ENCODE measurements around the gene TCF3.
"Not testable (repeated sequence)": the region's sequence is repeated elsewhere in the genome, so short reads cannot be mapped to it uniquely, and the experiment has no call there.

TCF3 gene

GRCh38 chr19:1672769-1673644, 20.6 kb upstream of the TCF3 start:
- DNase-seq (ENCODE audit: low spot score) = no peak

- DNase-seq (ENCODE audit: low spot score) = peak; percentile 84
These were observed 19.8 kb upstream of the TCF3 start for GRCh38 chr19:1672038-1672768.

GRCh38 chr19:1671716-1672037, 19.3 kb upstream of the TCF3 start:
- DNase-seq (ENCODE audit: low spot score) = no peak

GRCh38 chr19:1670747-1671146, 18.3 kb upstream of the TCF3 start:
- not testable (repeated sequence) for DNase-seq (ENCODE audit: low spot score)

GRCh38 chr19:1668486-1669270, 16.3 kb upstream of the TCF3 start:
- DNase-seq (ENCODE audit: low spot score) = no peak

GRCh38 chr19:1668048-1668485, 15.7 kb upstream of the TCF3 start:
- DNase-seq (ENCODE audit: low spot score) = no peak

- no peak for DNase-seq (ENCODE audit: low spot score)
These were observed 13.2 kb upstream of the TCF3 start for GRCh38 chr19:1665565-1666047.

- DNase-seq (ENCODE audit: low spot score) = no peak
These were observed 11.4 kb upstream of the TCF3 start for GRCh38 chr19:1663852-1664251.

- not testable (repeated sequence) for DNase-seq (ENCODE audit: low spot score)
These were observed 10.8 kb upstream of the TCF3 start for GRCh38 chr19:1663227-1663626.

GRCh38 chr19:1661995-1662394, 9.6 kb upstream of the TCF3 start:
- DNase-seq (ENCODE audit: low spot score) = no peak

- no peak for DNase-seq (ENCODE audit: low spot score)
These were observed 6.6 kb upstream of the TCF3 start for GRCh38 chr19:1659084-1659427.

GRCh38 chr19:1658150-1659083, 6.0 kb upstream of the TCF3 start:
- DNase-seq (ENCODE audit: low spot score) = no peak

- no peak for DNase-seq (ENCODE audit: low spot score)
These were observed 5.3 kb upstream of the TCF3 start for GRCh38 chr19:1657746-1658145.

GRCh38 chr19:1656988-1657536, 4.6 kb upstream of the TCF3 start:
- DNase-seq (ENCODE audit: low spot score) = no peak

- DNase-seq (ENCODE audit: low spot score) = no peak
These were observed 3.7 kb upstream of the TCF3 start for GRCh38 chr19:1655987-1656608.

- no peak for DNase-seq (ENCODE audit: low spot score)
These were observed 2.9 kb upstream of the TCF3 start for GRCh38 chr19:1655131-1655981.

GRCh38 chr19:1654178-1654792, 1.9 kb upstream of the TCF3 start:
- DNase-seq (ENCODE audit: low spot score) = no peak

- no peak for DNase-seq (ENCODE audit: low spot score)
These were observed 849 bp upstream of the TCF3 start for GRCh38 chr19:1653300-1653628.

GRCh38 chr19:1651568-1652291, 685 bp downstream of the TCF3 start:
- peak; percentile 80 for DNase-seq (ENCODE audit: low spot score)

Data from GM03348 (cell line).